ENCODE data around the gene ZCCHC14.

- no peak for TF ChIP-seq POLR2AphosphoS5 (IDR thresholded peaks at IDR 0.05; ENCODE audit: low read depth, low read length)
- peak; percentile 82 for TF ChIP-seq SPI1 (IDR thresholded peaks at IDR 0.05; ENCODE audit: low read depth, low read length)
- TF ChIP-seq POLR2A (IDR thresholded peaks at IDR 0.05; ENCODE audit: low read depth, low read length), result no peak
These were observed 28.8 kb downstream of the ZCCHC14 start for GRCh38 chr16:87463722-87464690.
